ENCODE data around the gene TMEM200C. TPM values are rescaled to one million over a fixed set of nuclear protein-coding genes. Genes with fewer than 3 reads are reported as not detected.

The TMEM200C gene
- polyA plus RNA-seq, 3 donors: not detected

- Histone ChIP-seq H3K4me1 (ENCODE audit: control insufficient read depth in 1 of 2, insufficient read depth in 2 of 2, low read length in 2 of 2) (peaks cover 0 to 2% of the 10 kb centered on the region in 2 donors), H2AFZ (ENCODE audit: insufficient read depth, low read depth, low read length, poor library complexity, severe bottlenecking) (no peak overlapping the region), H3K27me3 (ENCODE audit: control insufficient read depth in 2 of 2, insufficient read depth in 2 of 2, low read length in 2 of 2) (peaks cover 58 to 68% of the 10 kb centered on the region in 2 donors), H3K9ac (ENCODE audit: insufficient read depth, low read length, poor library complexity, severe bottlenecking) (no peak overlapping the region), H3K79me2 (ENCODE audit: insufficient read depth, low read length) (no peaks in the 10 kb centered on the region), H3K4me2 (replicated peaks; ENCODE audit: extremely low read depth, low read length, poor library complexity, severe bottlenecking) (no peak overlapping the region), H3K9me3 (replicated peaks in 1 of 2; ENCODE audit: control insufficient read depth in 1 of 2, insufficient read depth in 1 of 2, low read length in 2 of 2) (no peaks in the 10 kb centered on the region), H3K36me3 (replicated peaks in 1 of 2; ENCODE audit: control insufficient read depth in 1 of 2, insufficient read depth in 2 of 2, low read length in 2 of 2) (no peaks in the 10 kb centered on the region), H3K4me3 (replicated peaks in 1 of 3; ENCODE audit: low read depth in 2 of 3, low read length in 3 of 3) (no peak overlapping the region), H4K20me1 (ENCODE audit: insufficient read depth, low read length) (no peaks in the 10 kb centered on the region), H3K27ac (ENCODE audit: low read depth in 1 of 2, low read length in 2 of 2) (no peak overlapping the region)
- TF ChIP-seq, protein P1, sequence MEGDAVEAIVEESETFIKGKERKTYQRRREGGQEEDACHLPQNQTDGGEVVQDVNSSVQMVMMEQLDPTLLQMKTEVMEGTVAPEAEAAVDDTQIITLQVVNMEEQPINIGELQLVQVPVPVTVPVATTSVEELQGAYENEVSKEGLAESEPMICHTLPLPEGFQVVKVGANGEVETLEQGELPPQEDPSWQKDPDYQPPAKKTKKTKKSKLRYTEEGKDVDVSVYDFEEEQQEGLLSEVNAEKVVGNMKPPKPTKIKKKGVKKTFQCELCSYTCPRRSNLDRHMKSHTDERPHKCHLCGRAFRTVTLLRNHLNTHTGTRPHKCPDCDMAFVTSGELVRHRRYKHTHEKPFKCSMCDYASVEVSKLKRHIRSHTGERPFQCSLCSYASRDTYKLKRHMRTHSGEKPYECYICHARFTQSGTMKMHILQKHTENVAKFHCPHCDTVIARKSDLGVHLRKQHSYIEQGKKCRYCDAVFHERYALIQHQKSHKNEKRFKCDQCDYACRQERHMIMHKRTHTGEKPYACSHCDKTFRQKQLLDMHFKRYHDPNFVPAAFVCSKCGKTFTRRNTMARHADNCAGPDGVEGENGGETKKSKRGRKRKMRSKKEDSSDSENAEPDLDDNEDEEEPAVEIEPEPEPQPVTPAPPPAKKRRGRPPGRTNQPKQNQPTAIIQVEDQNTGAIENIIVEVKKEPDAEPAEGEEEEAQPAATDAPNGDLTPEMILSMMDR (IDR thresholded peaks at IDR 0.05): no peak
- Mint-ChIP-seq H3K36me3 (no peaks in the 10 kb centered on the region), H3K27me3 (ENCODE audit: low read depth in 3 of 3) (peaks cover 29 to 55% (median 30%) of the 10 kb centered on the region in 3 donors), H3K4me1 (no peaks in the 10 kb centered on the region), H3K27ac (no peak overlapping the region), H3K4me3 (peak overlapping the region in 1 of 2 donors; percentile 44), H3K9me3 (peaks cover 0 to 3% (median 0%) of the 10 kb centered on the region in 7 donors)
- intact Hi-C loops (cut with micrococcal nuclease): no loop called here
- no CpG with 5 or more reads among the region's 2 CpGs for WGBS (ENCODE audit: insufficient coverage)
- no peak for DNase-seq
These were observed 10.0 kb downstream of the TMEM200C start for GRCh38 chr18:5885361-5885760.

DNA sequence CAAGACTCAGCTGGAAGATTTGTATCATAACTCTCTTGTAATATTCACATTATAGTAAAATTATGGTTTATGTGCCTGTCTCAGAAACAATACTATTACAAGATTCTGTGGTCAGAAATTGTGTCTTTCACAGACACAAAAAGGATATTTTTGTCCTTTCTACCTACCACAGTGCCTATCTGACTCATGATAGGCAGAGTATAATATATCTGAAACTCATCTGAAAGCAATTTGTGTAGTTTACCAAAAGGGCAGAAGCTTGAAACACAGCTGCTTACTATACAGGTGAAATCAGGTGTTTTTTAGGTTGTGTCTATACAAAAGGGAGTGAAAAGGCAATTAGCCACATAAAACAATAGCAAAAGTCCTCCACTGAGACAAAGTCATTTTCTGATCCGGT, 10.9 kb downstream of the TMEM200C start:
- intact Hi-C loops (cut with micrococcal nuclease): no loop called here
- DNase-seq: no peak
- no peaks in the 10 kb centered on the region for H3K9me3 Mint-ChIP-seq
- H2AFZ ChIP-seq (ENCODE audit: insufficient read depth, low read depth, low read length, poor library complexity, severe bottlenecking): no peak overlapping the region
- no peak overlapping the region for H3K4me3 ChIP-seq (replicated peaks in 1 of 3; ENCODE audit: low read depth in 2 of 3, low read length in 3 of 3)
- H3K4me3 Mint-ChIP-seq: no peak overlapping the region
- H3K36me3 ChIP-seq (replicated peaks in 1 of 2; ENCODE audit: control insufficient read depth in 1 of 2, insufficient read depth in 2 of 2, low read length in 2 of 2): no peaks in the 10 kb centered on the region
- WGBS (ENCODE audit: insufficient coverage): no CpG with 5 or more reads among the region's 1 CpG
- no peak overlapping the region for H3K4me2 ChIP-seq (replicated peaks; ENCODE audit: extremely low read depth, low read length, poor library complexity, severe bottlenecking)
- H3K9ac ChIP-seq (ENCODE audit: insufficient read depth, low read length, poor library complexity, severe bottlenecking): no peak overlapping the region
- no peaks in the 10 kb centered on the region for H3K4me1 Mint-ChIP-seq
- no peaks in the 10 kb centered on the region for H4K20me1 ChIP-seq (ENCODE audit: insufficient read depth, low read length)
- H3K79me2 ChIP-seq (ENCODE audit: insufficient read depth, low read length): no peaks in the 10 kb centered on the region
- H3K27me3 ChIP-seq (ENCODE audit: control insufficient read depth in 2 of 2, insufficient read depth in 2 of 2, low read length in 2 of 2): peaks cover 49 to 59% of the 10 kb centered on the region in 2 donors
- H3K27me3 Mint-ChIP-seq (ENCODE audit: low read depth in 3 of 3): peaks cover 20 to 45% (median 21%) of the 10 kb centered on the region in 3 donors
- H3K27ac ChIP-seq (ENCODE audit: low read depth in 1 of 2, low read length in 2 of 2): no peak overlapping the region
- no peaks in the 10 kb centered on the region for H3K4me1 ChIP-seq (ENCODE audit: control insufficient read depth in 1 of 2, insufficient read depth in 2 of 2, low read length in 2 of 2)
- no peaks in the 10 kb centered on the region for H3K36me3 Mint-ChIP-seq
- H3K9me3 ChIP-seq (replicated peaks in 1 of 2; ENCODE audit: control insufficient read depth in 1 of 2, insufficient read depth in 1 of 2, low read length in 2 of 2): no peaks in the 10 kb centered on the region
- TF ChIP-seq, protein P1 (IDR thresholded peaks at IDR 0.05): no peak
- no peak overlapping the region for H3K27ac Mint-ChIP-seq

Data from CD14-positive monocyte (primary cell).